Right lung (tissue), 5 donors: ENCODE measurements around the gene ZNF600. TPM values are rescaled to one million over a fixed set of nuclear protein-coding genes. Genes with fewer than 3 reads are reported as not detected.

Experiments
- polyA plus RNA-seq, 5 donors: library from polyadenylated mRNA; unstranded; fragments of 120-200 nt; gene quantifications; one replicate each; pipeline versions ENCODE4 v1.2.1 to v1.2.3, GENCODE V29; 2013; ENCODE audit warnings: inconsistent platforms in 1 of 5, low replicate concordance in 1 of 5; ENCODE audit not compliant: insufficient read length in 5 of 5, insufficient read depth in 1 of 5

The ZNF600 gene
- polyA plus RNA-seq, 5 donors, result 6.4 to 11.7 (median 7.7) TPM

Other genes with a start within 250 kb of the ZNF600 start
- gene ZNF701, start 216.5 kb downstream of the ZNF600 start, polyA plus RNA-seq, result 10 to 100 TPM; 11.2 to 23.8 (median 20.6) TPM
- gene ZNF83, start 148.4 kb downstream of the ZNF600 start, polyA plus RNA-seq, result 100 to 1,000 TPM in 3 of 5 donors, 10 to 100 TPM in 2; 67.8 to 189 (median 128) TPM
- gene ZNF611, start 51.7 kb downstream of the ZNF600 start, polyA plus RNA-seq, result 10 to 100 TPM in 4 of 5 donors, 1 to 10 TPM in 1; 9.6 to 17.2 (median 15.2) TPM
- 10 to 100 TPM; 10.8 to 17.4 (median 16.6) TPM for gene ZNF28, start 34.8 kb upstream of the ZNF600 start, polyA plus RNA-seq
- 10 to 100 TPM; 26.4 to 39.5 (median 32.1) TPM for gene ZNF468, start 70.8 kb upstream of the ZNF600 start, polyA plus RNA-seq
- 10 to 100 TPM; 21.8 to 35.2 (median 29.9) TPM for gene ZNF320, start 110.8 kb upstream of the ZNF600 start, polyA plus RNA-seq
- gene ZNF888, start 136.6 kb upstream of the ZNF600 start, polyA plus RNA-seq, result 10 to 100 TPM in 4 of 5 donors, 1 to 10 TPM in 1; 10.0 to 15.1 (median 13.5) TPM
- 10 to 100 TPM; 12.0 to 21.6 (median 18.9) TPM for gene ZNF816, start 176.1 kb upstream of the ZNF600 start, polyA plus RNA-seq
- under 1 TPM in 1 of 5 donors, not detected in 4; 0.06 TPM for gene ERVV-1, start 227.1 kb upstream of the ZNF600 start, polyA plus RNA-seq